AG20443 (cell line): ENCODE measurements around the gene DVL1.
A peak's percentile ranks its signal among the peaks of the same experiment; 100 is the strongest.
"Not testable (repeated sequence)": the region's sequence is repeated elsewhere in the genome, so short reads cannot be mapped to it uniquely, and the experiment has no call there.

Source experiments
- DNase-seq: peaks from one replicate; pipeline ENCODE4 v3.0.0; 2012; ENCODE audit warnings: low spot score, mixed read lengths

DVL1 gene

GRCh38 chr1:1349256-1350012 is at the start of gene DVL1:
DVL1 (minus strand) TSS chr1:1349418; CDS start chr1:1349065, 353 bp downstream.
- DNase-seq = peak; percentile 94

DNA sequence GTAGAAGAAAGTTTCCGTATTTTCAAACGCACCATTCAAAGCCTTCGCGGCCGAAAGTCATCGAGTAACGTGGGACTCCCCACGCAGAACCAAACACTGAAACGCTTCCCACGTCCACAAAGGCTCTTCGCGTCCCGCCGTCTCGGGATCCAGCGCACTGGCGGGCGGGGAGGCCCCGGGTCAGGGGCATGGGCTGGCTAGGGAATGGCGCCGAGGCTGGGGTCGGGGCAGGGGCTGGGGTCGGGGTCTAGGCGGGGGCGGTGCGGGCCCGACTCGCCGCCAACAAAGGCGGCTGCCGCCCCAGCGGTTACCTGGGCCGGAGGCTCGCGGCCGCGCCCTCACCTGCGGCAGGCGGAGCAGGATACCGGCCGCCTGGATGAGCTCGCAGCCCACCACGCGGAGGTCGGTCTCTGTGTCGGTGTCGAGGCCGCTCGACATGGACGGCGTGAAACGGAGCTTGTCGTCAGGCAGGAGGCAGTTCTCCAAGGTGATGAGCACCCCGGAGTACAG is 49.5 kb upstream of the DVL1 start:
- DNase-seq = no peak

- DNase-seq = no peak
These were observed 48.8 kb upstream of the DVL1 start for GRCh38 chr1:1397839-1398523.

- DNase-seq = no peak
These were observed 45.9 kb upstream of the DVL1 start for GRCh38 chr1:1395166-1395565.

GRCh38 chr1:1394116-1394515 is 44.9 kb upstream of the DVL1 start:
- DNase-seq = no peak

DNA sequence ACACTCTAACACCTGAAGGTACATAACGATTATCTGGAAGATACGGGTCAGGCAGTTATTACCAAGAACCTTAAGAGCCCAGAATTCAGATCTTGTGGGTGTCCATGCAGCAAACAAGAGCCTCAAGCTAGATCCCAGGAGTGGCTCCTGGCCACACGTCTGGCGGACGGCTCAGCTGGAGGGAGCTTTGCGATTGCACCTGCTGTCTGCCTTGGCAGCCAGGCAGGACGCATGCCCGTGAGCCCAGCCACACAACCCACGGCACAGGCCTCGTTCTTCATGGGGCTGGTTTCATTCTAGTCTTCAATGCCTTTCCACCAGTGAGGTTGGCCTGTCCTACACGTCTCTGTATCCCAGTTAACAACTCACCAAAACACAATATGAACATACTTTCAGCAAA is 44.2 kb upstream of the DVL1 start:
- DNase-seq = peak; percentile 1

DNA sequence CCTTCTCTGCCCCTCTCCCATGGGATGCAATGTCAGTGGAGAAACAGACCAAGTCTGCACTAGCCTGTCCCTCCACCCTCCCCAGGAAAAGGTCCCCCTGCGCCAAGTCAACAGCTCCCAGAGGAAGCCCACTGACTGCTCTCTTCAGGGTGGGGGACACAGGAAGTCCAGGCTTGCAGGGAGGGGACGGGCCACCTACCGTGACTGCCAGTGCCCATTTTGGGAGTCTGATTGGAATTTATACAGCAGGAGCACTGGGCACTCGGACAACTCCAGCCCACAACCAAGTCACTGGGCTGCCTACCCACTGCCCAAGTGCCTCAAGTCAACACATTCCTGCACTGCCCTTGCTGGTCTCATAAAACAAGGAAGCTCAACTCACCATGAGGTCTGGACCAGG is 43.8 kb upstream of the DVL1 start:
- DNase-seq = peak; percentile 1

DNA sequence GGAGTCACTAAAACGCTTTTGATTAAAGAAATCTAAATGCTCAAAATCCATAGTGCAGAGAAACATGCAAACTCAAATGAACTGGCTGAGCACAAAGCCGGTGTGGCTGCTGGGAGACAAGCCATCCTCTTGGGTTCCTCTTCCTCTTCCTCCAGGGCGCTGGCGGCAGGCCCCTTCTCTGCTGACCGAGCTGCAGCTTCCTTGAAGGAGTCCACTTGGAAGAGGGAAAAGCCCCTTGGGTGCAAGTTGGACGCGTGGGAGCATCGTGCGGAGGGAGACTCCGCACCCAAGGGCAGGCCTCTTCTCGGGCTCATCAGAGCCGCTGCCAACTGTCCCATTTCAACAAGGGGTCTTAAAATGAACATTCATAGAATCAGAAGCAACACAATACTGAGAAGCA is 42.0 kb upstream of the DVL1 start:
- DNase-seq = peak; percentile 1

- DNase-seq = no peak
These were observed 41.5 kb upstream of the DVL1 start for GRCh38 chr1:1390675-1391074.

DNA sequence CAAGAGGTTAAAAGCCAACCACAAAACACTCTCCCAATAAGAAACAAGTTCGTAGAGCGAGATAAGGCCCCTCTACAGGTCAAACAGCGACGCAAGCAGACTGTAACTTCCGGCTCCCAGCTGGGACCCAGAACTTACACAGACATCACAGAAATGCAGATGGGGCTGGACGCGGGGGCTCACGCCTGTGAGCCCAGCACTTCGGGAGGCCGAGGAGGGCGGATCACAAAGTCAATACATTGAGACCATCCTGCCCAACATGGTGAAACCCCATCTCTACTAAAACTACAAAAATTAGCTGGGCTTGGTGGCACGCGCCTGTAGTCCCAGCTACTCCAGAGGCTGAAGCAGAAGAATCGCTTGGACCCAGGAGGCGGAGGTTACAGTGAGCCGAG is 38.9 kb upstream of the DVL1 start:
- no peak for DNase-seq

DNA sequence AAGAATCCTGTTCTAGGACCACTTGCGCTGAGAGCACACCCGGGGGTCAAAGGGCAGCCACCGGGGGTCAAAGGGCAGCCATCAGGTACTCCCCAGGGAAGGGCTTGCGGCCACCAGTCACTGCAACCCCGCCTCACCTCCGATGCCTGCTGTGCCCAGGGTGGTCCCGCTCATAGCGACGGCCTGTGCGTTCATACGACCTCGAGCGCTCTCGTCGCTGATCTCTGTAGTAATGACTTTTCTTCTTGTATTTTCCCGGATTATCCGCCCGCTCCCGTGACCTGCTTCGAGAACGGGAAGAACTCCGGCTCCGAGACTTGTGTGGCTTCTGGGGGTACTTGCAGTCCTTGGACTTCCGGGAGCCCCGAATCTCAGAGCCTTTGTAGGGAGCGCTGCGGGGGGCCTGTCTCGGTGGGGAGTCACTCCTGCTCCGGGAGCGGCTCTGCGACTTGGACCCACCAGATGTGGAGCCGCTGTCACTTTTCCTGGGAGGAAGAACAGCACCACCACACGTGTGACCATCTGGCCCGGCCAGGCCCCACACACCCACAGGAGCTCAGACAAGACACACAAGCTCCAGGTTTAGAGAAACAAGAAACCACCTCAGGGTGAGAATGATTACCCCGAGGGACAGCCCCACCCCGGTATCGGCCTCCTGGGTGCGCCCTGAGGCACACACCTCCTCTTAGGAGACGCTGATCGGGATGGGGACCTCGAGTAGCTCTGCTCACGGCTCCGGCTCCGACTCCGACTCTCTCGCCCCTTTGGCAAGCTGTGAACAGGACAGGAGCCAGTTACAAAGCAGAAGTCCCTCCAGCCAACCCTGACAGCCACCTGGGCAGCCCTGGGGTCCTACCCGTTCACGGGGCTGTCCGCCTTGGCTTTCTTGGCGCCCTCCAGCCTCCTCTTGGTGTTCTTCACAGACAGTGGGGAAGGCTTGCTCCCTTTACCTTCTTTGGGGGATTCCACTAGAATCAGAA is 38.2 kb upstream of the DVL1 start:
- DNase-seq = peak; percentile 4

DNA sequence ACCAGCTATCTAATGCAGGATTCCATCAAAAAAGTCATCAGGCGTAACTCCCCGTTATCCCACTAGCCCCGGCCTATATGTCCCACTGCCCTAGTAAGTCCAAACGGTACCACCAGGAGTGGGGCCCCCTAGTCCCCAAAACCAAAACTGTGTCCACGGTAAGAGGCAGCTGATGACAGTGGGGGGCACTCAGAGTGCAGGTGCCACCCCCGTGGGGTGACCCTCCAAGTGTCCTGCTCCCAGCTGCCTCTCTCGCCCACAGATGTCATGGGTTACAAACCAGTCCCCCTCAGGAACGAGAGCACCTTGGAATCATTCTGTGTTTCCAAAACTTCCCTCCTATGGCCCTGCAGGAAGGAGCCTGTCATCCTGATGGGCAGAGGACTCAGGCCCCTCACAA is 36.7 kb upstream of the DVL1 start:
- DNase-seq = peak; percentile 3

- not testable (repeated sequence) for DNase-seq
These were observed 36.1 kb upstream of the DVL1 start for GRCh38 chr1:1385339-1385738.

DNA sequence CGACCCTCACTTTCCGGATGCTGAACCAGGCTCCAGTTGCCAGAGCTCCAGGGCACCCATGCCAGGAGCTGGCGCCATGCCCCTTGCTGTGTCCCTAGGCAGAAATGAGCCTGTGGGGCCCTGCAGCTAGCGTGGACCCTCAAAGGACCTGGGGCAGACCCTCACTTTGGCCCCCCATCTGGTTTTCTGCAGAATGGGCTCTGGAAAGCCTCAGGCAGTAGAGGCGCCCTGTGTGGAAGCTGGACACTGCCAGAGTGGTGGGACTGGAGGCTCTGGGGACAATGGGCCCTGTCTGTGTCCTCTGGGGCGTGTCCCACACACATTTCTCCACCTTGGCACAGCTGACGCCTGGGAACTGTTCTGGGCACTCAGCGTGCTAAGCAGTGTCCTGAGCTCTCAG is 32.1 kb upstream of the DVL1 start:
- peak; percentile 6 for DNase-seq

- DNase-seq = peak; percentile 4
These were observed 31.6 kb upstream of the DVL1 start for GRCh38 chr1:1380860-1381259.

- DNase-seq = no peak
These were observed 28.5 kb upstream of the DVL1 start for GRCh38 chr1:1377540-1378205.

- DNase-seq = no peak
These were observed 27.5 kb upstream of the DVL1 start for GRCh38 chr1:1376551-1377226.

DNA sequence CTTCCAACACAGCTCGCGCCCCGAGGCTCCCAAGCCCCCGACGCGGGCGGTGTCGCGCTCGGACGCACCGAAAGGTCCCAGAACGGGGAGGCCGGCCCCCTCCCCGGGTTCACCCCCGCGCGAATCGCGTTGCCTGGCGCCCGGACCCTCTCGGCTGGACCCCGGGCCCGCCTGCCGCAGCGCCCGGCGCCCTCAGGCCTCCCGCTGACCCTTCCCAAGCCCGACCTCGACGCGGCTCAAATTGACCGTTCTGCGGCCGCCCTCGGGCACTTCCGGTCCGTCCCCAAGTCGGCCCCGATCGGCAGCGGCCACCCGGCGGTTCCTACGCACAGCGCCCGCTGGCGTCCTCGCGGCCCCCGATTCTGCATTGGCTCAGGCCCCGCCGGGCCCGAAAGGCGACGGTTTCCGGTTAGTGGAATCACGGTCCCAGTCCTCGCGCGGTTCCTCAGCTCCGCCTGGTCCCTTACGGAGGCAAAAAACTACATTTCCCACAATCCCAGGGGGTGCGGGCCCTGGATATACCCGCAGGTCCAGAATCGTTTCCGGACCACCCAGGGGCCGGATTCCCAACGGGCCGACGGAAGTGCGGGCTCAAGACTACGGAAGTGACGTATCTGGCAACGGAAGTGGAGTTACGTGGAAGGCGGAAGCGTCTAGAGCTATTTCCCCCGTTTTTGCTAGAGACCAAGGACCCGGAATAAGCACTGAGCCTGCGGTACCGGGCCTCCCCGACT is 25.9 kb upstream of the DVL1 start, which contains the start of gene AURKAIP1:
TSS of gene AURKAIP1 (minus strand) at position 279 of the 734 bp plus-strand sequence. CDS start 451 bp downstream, outside the sequence.
- peak; percentile 98 for DNase-seq

- no peak for DNase-seq
These were observed 25.3 kb upstream of the DVL1 start for GRCh38 chr1:1374589-1374928.
